H1 (cell line): Measurements from ENCODE around the gene RLBP1. TPM values are rescaled to one million over a fixed set of nuclear protein-coding genes. Genes with fewer than 3 reads are reported as not detected.

Experiments
- CHD7 ChIP-seq: fragments of 300-600 bp; sonication (generic); IDR thresholded peaks from 2 replicates; pipeline ENCODE4 v1.7.1; 2012; ENCODE audit warnings: low read length, moderate library complexity, mild to moderate bottlenecking, inconsistent platforms; ENCODE audit not compliant: insufficient replicate concordance
- SP1 ChIP-seq: IDR thresholded peaks from 2 replicates; pipeline ENCODE4 v1.6.1; 2011; ENCODE audit warnings: low read depth, low read length
- polyA plus RNA-seq, 7 experiments: library from polyadenylated mRNA; depleted of rRNA in 3 of 7; stranded (reverse) in 5 of 7; unstranded in 2 of 7; fragments of >200 nt in 5 of 7; fragments of 200-250 nt in 2 of 7; gene quantifications; 1 replicate in 5 of 7; 2 replicates in 1 of 7; 4 replicates in 1 of 7; pipeline versions ENCODE4 v1.2.1 to v1.2.3, GENCODE V29; 2011 to 2013; ENCODE audit warnings: missing spikeins in 2 of 7, mixed read lengths in 2 of 7
- total RNA-seq: library from RNA; stranded (reverse); fragmentation: NEBNext Ultra II Directional; extraction: Animal tissue kit (Norgen Biotek cat#: 25700); gene quantifications from 2 replicates; pipeline ENCODE4 v1.2.1, GENCODE V29; 2021

The RLBP1 gene
- total and polyA plus RNA-seq, 2 of the 8 experiments (the other 6 are each of a cell fraction or from before 2014, with no cell fraction given) = 0.05 TPM; not detected in 1

- TF ChIP-seq CHD7 = no peak
- TF ChIP-seq SP1 = no peak
Observed at GRCh38 chr15:89196241-89196640, 25.1 kb downstream of the RLBP1 start (continued).
